Liver (tissue), 9 donors: Measurements from ENCODE around the gene TLR10. TPM values are rescaled to one million over a fixed set of nuclear protein-coding genes. Genes with fewer than 3 reads are reported as not detected.

Source experiments
- DNase-seq: peaks from one replicate; pipeline ENCODE4 v3.0.0-alpha.2; 2017; ENCODE audit warnings: low spot score
- H3K27ac ChIP-seq, 2 donors: one replicate each; pipeline ENCODE4 v1.7.0; 2013; ENCODE audit warnings: inconsistent platforms in 2 of 2, low read length in 2 of 2, control low read depth in 1 of 2, low read depth in 1 of 2, mild to moderate bottlenecking in 1 of 2
- H3K27me3 ChIP-seq, 4 donors: one replicate each; pipeline versions ENCODE4 v1.6.1 to v1.7.0; 2013; ENCODE audit warnings: low read length in 3 of 4, inconsistent platforms in 1 of 4, mild to moderate bottlenecking in 1 of 4, moderate library complexity in 1 of 4; ENCODE audit not compliant: control insufficient read depth in 4 of 4, insufficient read depth in 4 of 4
- H3K36me3 ChIP-seq, 4 donors: one replicate each; pipeline versions ENCODE4 v1.6.1 to v1.7.0; 2013; ENCODE audit warnings: low read length in 3 of 4, mild to moderate bottlenecking in 3 of 4, low read depth in 1 of 4, moderate library complexity in 1 of 4; ENCODE audit not compliant: control insufficient read depth in 4 of 4, insufficient read depth in 3 of 4
- H3K4me1 ChIP-seq, 4 donors: one replicate each; pipeline versions ENCODE4 v1.6.1 to v1.7.0; 2013; ENCODE audit warnings: low read length in 3 of 4, mild to moderate bottlenecking in 3 of 4, moderate library complexity in 1 of 4; ENCODE audit not compliant: control insufficient read depth in 4 of 4, insufficient read depth in 4 of 4
- H3K4me3 ChIP-seq, 3 donors: one replicate each; pipeline versions ENCODE4 v1.6.1 to v1.7.0; 2013; ENCODE audit warnings: low read length in 3 of 3, control low read depth in 1 of 3, low read depth in 1 of 3, mild to moderate bottlenecking in 1 of 3
- H3K9ac ChIP-seq, 2 donors: one replicate each; pipeline ENCODE4 v1.7.0; 2013; ENCODE audit warnings: low read length in 2 of 2, mild to moderate bottlenecking in 2 of 2, moderate library complexity in 2 of 2, control low read depth in 1 of 2, low read depth in 1 of 2
- H3K9me3 ChIP-seq, 4 donors: one replicate each; pipeline versions ENCODE4 v1.6.1 to v1.7.0; 2013; ENCODE audit warnings: low read length in 3 of 4; ENCODE audit not compliant: control insufficient read depth in 4 of 4
- EGR1 ChIP-seq, 2 donors: IDR thresholded peaks; 2 replicates each; pipeline ENCODE4 v1.6.1; 2016 to 2018; ENCODE audit warnings: antibody characterized with exemption in 2 of 2, low read depth in 2 of 2
- FOXA1 ChIP-seq: IDR thresholded peaks from 2 replicates; pipeline ENCODE4 v1.6.1; 2016; ENCODE audit warnings: antibody characterized with exemption
- GABPA ChIP-seq, 2 donors: IDR thresholded peaks in 1 of 2; conservative IDR thresholded peaks in 1 of 2; 2 replicates each; pipeline ENCODE4 v1.6.1; 2016; ENCODE audit warnings: antibody characterized with exemption in 2 of 2, mild to moderate bottlenecking in 1 of 2, moderate library complexity in 1 of 2
- HNF4A ChIP-seq, 2 donors: conservative IDR thresholded peaks; 2 replicates each; pipeline ENCODE4 v1.6.1; 2016; ENCODE audit warnings: antibody characterized with exemption in 2 of 2, mild to moderate bottlenecking in 2 of 2
- HNF4G ChIP-seq: IDR thresholded peaks from 2 replicates; pipeline ENCODE4 v1.6.1; 2016; ENCODE audit warnings: antibody characterized with exemption
- RAD21 ChIP-seq, 2 donors: IDR thresholded peaks; 2 replicates each; pipeline ENCODE4 v1.6.1; 2016; ENCODE audit warnings: antibody characterized with exemption in 2 of 2, mild to moderate bottlenecking in 2 of 2
- RXRA ChIP-seq, 2 donors: IDR thresholded peaks; 2 replicates each; pipeline ENCODE4 v1.6.1; 2017 to 2018; ENCODE audit warnings: antibody characterized with exemption in 2 of 2, mild to moderate bottlenecking in 1 of 2
- SP1 ChIP-seq: IDR thresholded peaks from 2 replicates; pipeline ENCODE4 v1.6.1; 2018; ENCODE audit warnings: antibody characterized with exemption, mild to moderate bottlenecking
- TAF1 ChIP-seq: conservative IDR thresholded peaks from 2 replicates; pipeline ENCODE4 v1.6.1; 2016; ENCODE audit warnings: antibody characterized with exemption, mild to moderate bottlenecking
- WGBS: extraction: QIAGEN DNeasy Blood & Tissue Kit; methylation state at CpG from one replicate; pipeline ENCODE4 v1.1.7; 2013; 5-methylcytosine and 5-hydroxymethylcytosine counted together
- polyA plus RNA-seq, 2 donors: library from polyadenylated mRNA; stranded (reverse) in 1 of 2; unstranded in 1 of 2; fragments of 200-250 nt in 1 of 2; fragments of >200 nt in 1 of 2; fragmentation: Nextera tagmentation in 1 of 2; extraction: Ambion mirVana in 1 of 2; gene quantifications; one replicate each; pipeline versions ENCODE4 v1.2.1 to v1.2.3, GENCODE V29; 2013 to 2015
- total RNA-seq, 2 donors: library from RNA; depleted of rRNA; stranded (reverse); fragments of >200 nt; gene quantifications; one replicate each; pipeline ENCODE4 v1.2.3, GENCODE V29; 2014
- TF ChIP-seq, protein P1 (sequence below): fragments of 150-350 bp; IDR thresholded peaks from 2 replicates; pipeline ENCODE4 v1.5.1; 2017; ENCODE audit warnings: improper control_type of control experiment, low read depth, low read length; ENCODE audit not compliant: missing input control
- TF ChIP-seq, protein P2 (sequence below): IDR thresholded peaks from 2 replicates; pipeline ENCODE4 v1.6.1; 2016; ENCODE audit warnings: antibody characterized with exemption, mild to moderate bottlenecking
- donor health status: healthy.
- donor health status: healthy.
- donor health status: healthy.
- donor health status: healthy.
- donor health status: healthy.

The TLR10 gene
- total and polyA plus RNA-seq, 4 donors, result 0.02 to 1.9 (median 0.11) TPM

DNA sequence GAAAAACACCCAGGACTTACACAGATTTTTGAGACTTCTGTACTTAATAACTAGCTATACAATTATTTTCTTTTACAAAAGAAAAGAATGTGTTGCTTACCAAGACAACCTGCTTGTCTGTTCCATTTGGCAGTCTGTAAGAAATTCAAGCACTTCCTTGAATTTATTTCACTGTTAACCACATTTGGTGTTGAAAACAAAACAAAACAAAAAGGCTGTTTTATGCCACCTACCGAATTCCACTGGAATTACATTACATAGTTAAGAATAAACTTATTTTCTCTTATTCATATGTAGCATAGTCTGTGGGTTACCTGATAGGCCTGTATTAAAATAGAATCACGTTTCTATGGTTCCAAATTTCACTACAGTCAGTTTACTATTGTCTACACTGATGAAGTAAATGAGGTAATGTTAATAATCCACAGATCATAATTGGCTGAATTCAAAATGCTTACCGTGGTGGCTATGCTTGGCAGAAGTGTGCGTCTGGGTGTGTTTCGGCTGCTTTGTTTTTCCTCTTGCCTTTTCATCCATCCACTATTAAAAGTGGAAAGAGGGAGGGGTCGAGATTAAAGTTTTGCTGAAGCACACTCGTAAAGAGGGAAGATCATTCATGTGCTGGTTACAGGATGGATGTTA is 22.0 kb upstream of the TLR10 start, which contains the start of gene TLR1:
Gene TLR1, minus strand, starts transcription at position 138 of the 642 bp plus-strand sequence. CDS start 5,960 bp downstream, outside the sequence.
- Histone ChIP-seq H3K27ac (peak within 1 kb of the TSS; percentile 66 to 74), H3K9ac (peak within 1 kb of the TSS; percentile 53 to 96), H3K9me3 (no peaks in the 10 kb centered on the region), H3K27me3 (no peaks in the 10 kb centered on the region), H3K4me1 (peaks cover 0 to 17% (median 6%) of the 10 kb centered on the region in 4 donors), H3K4me3 (peak within 1 kb of the TSS; percentile 47 to 52 (median 50)), H3K36me3 (peaks cover 0 to 9% (median 6%) of the 10 kb centered on the region in 4 donors)
- WGBS, result 42% methylated on average over 7 of the region's 7 CpGs
- TF ChIP-seq EGR1 (IDR thresholded peaks at IDR 0.05; ENCODE audit: low read depth in 2 of 2) (no peak), RAD21 (IDR thresholded peaks at IDR 0.05) (peak; percentile 82 to 86), TAF1 (peak; percentile 23), GABPA (IDR thresholded peaks at IDR 0.05 in 1 of 2, conservative IDR thresholded peaks at IDR 0.05 in 1 of 2) (no peak)
- TF ChIP-seq, protein P1, sequence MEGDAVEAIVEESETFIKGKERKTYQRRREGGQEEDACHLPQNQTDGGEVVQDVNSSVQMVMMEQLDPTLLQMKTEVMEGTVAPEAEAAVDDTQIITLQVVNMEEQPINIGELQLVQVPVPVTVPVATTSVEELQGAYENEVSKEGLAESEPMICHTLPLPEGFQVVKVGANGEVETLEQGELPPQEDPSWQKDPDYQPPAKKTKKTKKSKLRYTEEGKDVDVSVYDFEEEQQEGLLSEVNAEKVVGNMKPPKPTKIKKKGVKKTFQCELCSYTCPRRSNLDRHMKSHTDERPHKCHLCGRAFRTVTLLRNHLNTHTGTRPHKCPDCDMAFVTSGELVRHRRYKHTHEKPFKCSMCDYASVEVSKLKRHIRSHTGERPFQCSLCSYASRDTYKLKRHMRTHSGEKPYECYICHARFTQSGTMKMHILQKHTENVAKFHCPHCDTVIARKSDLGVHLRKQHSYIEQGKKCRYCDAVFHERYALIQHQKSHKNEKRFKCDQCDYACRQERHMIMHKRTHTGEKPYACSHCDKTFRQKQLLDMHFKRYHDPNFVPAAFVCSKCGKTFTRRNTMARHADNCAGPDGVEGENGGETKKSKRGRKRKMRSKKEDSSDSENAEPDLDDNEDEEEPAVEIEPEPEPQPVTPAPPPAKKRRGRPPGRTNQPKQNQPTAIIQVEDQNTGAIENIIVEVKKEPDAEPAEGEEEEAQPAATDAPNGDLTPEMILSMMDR, result peak; percentile 65
- DNase-seq, result no peak

GRCh38 chr4:38803833-38804653 is 21.3 kb upstream of the TLR10 start:
- H3K36me3 ChIP-seq, result peaks cover 0 to 12% (median 11%) of the 10 kb centered on the region in 4 donors
- peak overlapping the region; percentile 47 to 52 (median 50) for H3K4me3 ChIP-seq
- peak overlapping the region; percentile 53 to 96 for H3K9ac ChIP-seq
- DNase-seq, result no peak
- WGBS, result 10% methylated on average over 6 of the region's 6 CpGs
- peaks cover 0 to 17% (median 6%) of the 10 kb centered on the region in 4 donors for H3K4me1 ChIP-seq
- no peaks in the 10 kb centered on the region for H3K27me3 ChIP-seq
- H3K27ac ChIP-seq, result peak overlapping the region; percentile 66 to 74
- TF ChIP-seq SP1 (no peak), RXRA (IDR thresholded peaks at IDR 0.05) (peak in 1 of 2 donors; percentile 3)
- H3K9me3 ChIP-seq, result no peaks in the 10 kb centered on the region

DNA sequence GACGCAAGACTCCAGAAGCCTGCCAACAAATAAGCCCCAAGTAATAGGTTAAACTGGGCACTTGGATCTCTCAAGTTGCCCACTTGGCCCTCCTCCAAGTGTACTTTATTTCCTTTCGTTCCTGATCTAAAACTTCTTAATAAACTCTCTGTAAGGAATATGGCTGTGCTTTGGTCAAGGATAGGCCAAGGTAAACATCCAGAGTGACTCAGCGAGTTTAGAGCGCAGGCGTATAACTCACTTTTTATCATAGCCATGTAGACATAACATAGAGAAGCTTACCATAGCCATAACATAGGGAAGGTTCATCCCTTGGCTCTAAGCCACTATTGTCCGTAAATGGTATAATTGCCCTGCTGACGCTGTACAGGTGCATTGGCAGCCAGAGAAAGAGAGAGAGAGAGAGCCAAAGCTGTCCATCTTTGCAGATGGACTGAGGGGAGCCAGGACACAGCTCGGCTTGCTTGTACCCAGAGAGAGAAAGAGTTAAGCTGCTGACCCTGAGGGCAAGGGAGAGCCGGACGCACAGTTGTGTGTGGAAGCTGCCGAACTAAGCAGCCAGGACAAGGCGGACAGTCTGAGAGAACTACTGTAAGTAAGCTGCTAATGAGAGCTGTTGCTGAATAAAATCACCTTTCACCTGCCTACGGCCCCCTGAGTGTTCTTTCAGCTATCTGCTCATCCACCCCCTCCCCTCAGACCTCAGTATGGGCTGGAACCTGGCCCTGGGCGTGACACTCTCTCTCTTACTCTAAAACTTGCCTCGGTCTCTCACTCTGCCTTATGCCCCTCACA is 20.0 kb upstream of the TLR10 start:
- no peak for TF ChIP-seq HNF4G
- no peak for TF ChIP-seq TAF1
- TF ChIP-seq RAD21 (IDR thresholded peaks at IDR 0.05), result no peak
- no peak for TF ChIP-seq HNF4A (conservative IDR thresholded peaks at IDR 0.05)
- TF ChIP-seq SP1, result no peak
- TF ChIP-seq, protein P2, sequence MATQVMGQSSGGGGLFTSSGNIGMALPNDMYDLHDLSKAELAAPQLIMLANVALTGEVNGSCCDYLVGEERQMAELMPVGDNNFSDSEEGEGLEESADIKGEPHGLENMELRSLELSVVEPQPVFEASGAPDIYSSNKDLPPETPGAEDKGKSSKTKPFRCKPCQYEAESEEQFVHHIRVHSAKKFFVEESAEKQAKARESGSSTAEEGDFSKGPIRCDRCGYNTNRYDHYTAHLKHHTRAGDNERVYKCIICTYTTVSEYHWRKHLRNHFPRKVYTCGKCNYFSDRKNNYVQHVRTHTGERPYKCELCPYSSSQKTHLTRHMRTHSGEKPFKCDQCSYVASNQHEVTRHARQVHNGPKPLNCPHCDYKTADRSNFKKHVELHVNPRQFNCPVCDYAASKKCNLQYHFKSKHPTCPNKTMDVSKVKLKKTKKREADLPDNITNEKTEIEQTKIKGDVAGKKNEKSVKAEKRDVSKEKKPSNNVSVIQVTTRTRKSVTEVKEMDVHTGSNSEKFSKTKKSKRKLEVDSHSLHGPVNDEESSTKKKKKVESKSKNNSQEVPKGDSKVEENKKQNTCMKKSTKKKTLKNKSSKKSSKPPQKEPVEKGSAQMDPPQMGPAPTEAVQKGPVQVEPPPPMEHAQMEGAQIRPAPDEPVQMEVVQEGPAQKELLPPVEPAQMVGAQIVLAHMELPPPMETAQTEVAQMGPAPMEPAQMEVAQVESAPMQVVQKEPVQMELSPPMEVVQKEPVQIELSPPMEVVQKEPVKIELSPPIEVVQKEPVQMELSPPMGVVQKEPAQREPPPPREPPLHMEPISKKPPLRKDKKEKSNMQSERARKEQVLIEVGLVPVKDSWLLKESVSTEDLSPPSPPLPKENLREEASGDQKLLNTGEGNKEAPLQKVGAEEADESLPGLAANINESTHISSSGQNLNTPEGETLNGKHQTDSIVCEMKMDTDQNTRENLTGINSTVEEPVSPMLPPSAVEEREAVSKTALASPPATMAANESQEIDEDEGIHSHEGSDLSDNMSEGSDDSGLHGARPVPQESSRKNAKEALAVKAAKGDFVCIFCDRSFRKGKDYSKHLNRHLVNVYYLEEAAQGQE, result no peak
- TF ChIP-seq FOXA1, result no peak
- peaks cover 0 to 24% (median 17%) of the 10 kb centered on the region in 4 donors for H3K36me3 ChIP-seq
- H3K27ac ChIP-seq, result no peak overlapping the region
- H3K9me3 ChIP-seq, result no peaks in the 10 kb centered on the region
- H3K27me3 ChIP-seq, result no peaks in the 10 kb centered on the region
- WGBS, result 84% methylated on average over 15 of the region's 15 CpGs
- peaks cover 0 to 17% (median 6%) of the 10 kb centered on the region in 4 donors for H3K4me1 ChIP-seq
- DNase-seq, result no peak
- H3K4me3 ChIP-seq, result peak overlapping the region in 1 of 3 donors; percentile 1
- no peak overlapping the region for H3K9ac ChIP-seq
